OCI-LY7 (cell line): ENCODE data around the gene HSPH1. TPM values are rescaled to one million over a fixed set of nuclear protein-coding genes. Genes with fewer than 3 reads are reported as not detected.
A peak's percentile ranks its signal among the peaks of the same experiment; 100 is the strongest.

Experiments used
- BruUV-seq: library from RNA; stranded (reverse); fragments of 400-500 nt; replicated peaks from 2 replicates; lab custom pipeline; 2021; lab: Mats Ljungman, UMichigan
- CTCF ChIA-PET: fragments of 300-600 bp; sonication (Branson Sonifier 250); formaldehyde crosslinking; loops from one replicate; lab custom pipeline; 2022; ENCODE audit warnings: antibody characterized with exemption; ENCODE audit not compliant: unreplicated experiment; lab: Charles Lee
- POLR2A ChIA-PET: fragments of 300-600 bp; sonication (Branson Sonifier 250); formaldehyde crosslinking; loops from one replicate; lab custom pipeline; 2022; ENCODE audit warnings: antibody characterized with exemption; lab: Charles Lee
- DNase-seq: peaks from one replicate; pipeline ENCODE4 v3.0.0-alpha.2; 2015; ENCODE audit warnings: low spot score
- H2AFZ ChIP-seq: fragments of 200-600 bp; sonication (generic), shearing (Covaris generic); 2 replicates; pipeline ENCODE4 v1.6.1; 2014; ENCODE audit warnings: mild to moderate bottlenecking, antibody characterized with exemption, low read length, moderate library complexity
- H3K27ac ChIP-seq: fragments of 200-600 bp; sonication (generic); 2 replicates; pipeline ENCODE4 v1.5.1; 2014; ENCODE audit warnings: mixed run types, low read depth, mild to moderate bottlenecking, moderate library complexity, low read length, inconsistent platforms; ENCODE audit not compliant: poor library complexity, severe bottlenecking
- H3K36me3 ChIP-seq: fragments of 200-600 bp; sonication (generic); 2 replicates; pipeline ENCODE4 v1.6.1; 2014; ENCODE audit warnings: mild to moderate bottlenecking, antibody characterized with exemption, low read length, moderate library complexity, mixed read lengths; ENCODE audit not compliant: insufficient read depth
- H3K4me1 ChIP-seq: fragments of 200-600 bp; sonication (generic); 2 replicates; pipeline ENCODE4 v1.5.1; 2014; ENCODE audit warnings: mild to moderate bottlenecking, low read length; ENCODE audit not compliant: insufficient read depth, poor library complexity, severe bottlenecking
- H3K4me2 ChIP-seq: fragments of 200-600 bp; sonication (generic); 2 replicates; pipeline ENCODE4 v1.6.1; 2014; ENCODE audit warnings: mild to moderate bottlenecking, low read length
- H3K4me3 ChIP-seq: fragments of 200-600 bp; sonication (generic); 2 replicates; pipeline ENCODE4 v1.5.1; 2014; ENCODE audit warnings: mild to moderate bottlenecking, low read depth, low read length; ENCODE audit not compliant: poor library complexity, severe bottlenecking
- H3K79me2 ChIP-seq: fragments of 200-600 bp; sonication (generic); 2 replicates; pipeline ENCODE4 v1.6.1; 2016; ENCODE audit warnings: low read depth, mild to moderate bottlenecking, low read length, moderate library complexity, mixed read lengths; ENCODE audit not compliant: insufficient read depth
- H3K9me2 ChIP-seq: fragments of 200-600 bp; sonication (generic); 2 replicates; pipeline ENCODE4 v1.6.1; 2016; ENCODE audit warnings: mild to moderate bottlenecking, low read length, mixed read lengths; ENCODE audit not compliant: insufficient read depth
- H3K9me3 ChIP-seq: fragments of 200-600 bp; sonication (generic); 2 replicates; pipeline ENCODE4 v1.6.1; 2014; ENCODE audit warnings: mild to moderate bottlenecking, mixed run types, low read length, mixed read lengths
- H4K20me1 ChIP-seq: fragments of 200-600 bp; sonication (generic); 2 replicates; pipeline ENCODE4 v1.6.1; 2014; ENCODE audit warnings: mild to moderate bottlenecking, antibody characterized with exemption, low read length, moderate library complexity, mixed read lengths; ENCODE audit not compliant: insufficient read depth
- CTCF ChIP-seq: fragments of 200-600 bp; sonication (generic); conservative IDR thresholded peaks from 2 replicates; pipeline ENCODE4 v1.5.1; 2014; ENCODE audit warnings: mild to moderate bottlenecking, antibody characterized with exemption, low read length, moderate library complexity, mixed read lengths
- EZH2phosphoT487 ChIP-seq: fragments of 200-600 bp; sonication (generic); IDR thresholded peaks from 2 replicates; pipeline ENCODE4 v1.6.1; 2018; ENCODE audit warnings: low read depth, borderline replicate concordance, mild to moderate bottlenecking, mixed run types, antibody characterized with exemption, low read length, moderate library complexity, mixed read lengths
- intact Hi-C: fragments of 100-400 bp; cut with micrococcal nuclease; formaldehyde crosslinking; loops from one replicate; pipeline ENCODE4 v1.10.0; 2022; ENCODE audit not compliant: unreplicated experiment
- total RNA-seq, 2 experiments: library from RNA; depleted of rRNA in 1 of 2; stranded (reverse); fragments of >200 nt in 1 of 2; shearing (Covaris generic) in 1 of 2; gene quantifications; 2 replicates each; pipeline ENCODE4 v1.2.3, GENCODE V29; 2014 to 2022

The HSPH1 gene
- total RNA-seq, 2 experiments from 2014 or later = 89.6 to 176 TPM

GRCh38 chr13:31166591-31166990 is 4.9 kb upstream of the HSPH1 start:
- no peak overlapping the region for H2AFZ ChIP-seq
- H3K4me3 ChIP-seq = no peak overlapping the region
- no peaks in the 10 kb centered on the region for H3K36me3 ChIP-seq
- TF ChIP-seq CTCF = no peak
- TF ChIP-seq EZH2phosphoT487 = no peak
- H3K79me2 ChIP-seq = peaks cover under 1% of the 10 kb centered on the region; the same call in 1 of the 2 replicates
- no peak overlapping the region for H3K27ac ChIP-seq
- CTCF ChIA-PET = no interaction called here
- no peaks in the 10 kb centered on the region for H3K9me2 ChIP-seq
- no TSS peak for BruUV-seq
- H4K20me1 ChIP-seq = no peaks in the 10 kb centered on the region
- peaks cover 10% of the 10 kb centered on the region for H3K4me1 ChIP-seq
- no peak overlapping the region for H3K4me2 ChIP-seq
- intact Hi-C loops = no loop called here
- no peak for DNase-seq
- H3K9me3 ChIP-seq = no peaks in the 10 kb centered on the region
- POLR2A ChIA-PET = no interaction called here

GRCh38 chr13:31162151-31163008 is 676 bp upstream of the HSPH1 start:
- Histone ChIP-seq H3K36me3 (peaks cover 30% of the 10 kb centered on the region), H3K9me2 (no peaks in the 10 kb centered on the region), H3K4me1 (peaks cover 27% of the 10 kb centered on the region), H3K4me2 (peak overlapping the region; percentile 77), H3K9me3 (no peaks in the 10 kb centered on the region), H3K79me2 (peaks cover 42% of the 10 kb centered on the region), H3K27ac (peak overlapping the region; percentile 58), H3K4me3 (peak overlapping the region; percentile 91), H2AFZ (peak overlapping the region; percentile 96), H4K20me1 (peaks cover 29% of the 10 kb centered on the region)
- intact Hi-C loops = loop anchor here (1.0 to 5.0 kb wide), 5 partner anchors 38 to 1155 kb away; partner anchors contain the start of genes BRCA2, USPL1 and ZAR1L
- TF ChIP-seq CTCF = no peak
- no peak for TF ChIP-seq EZH2phosphoT487
- BruUV-seq = TSS peak; percentile 98
- CTCF ChIA-PET = no interaction called here
- peak; percentile 98 for DNase-seq
- POLR2A ChIA-PET = interaction anchor here (0.7 to 1.0 kb wide), 2 partner anchors 15 to 37 kb away, joined by 3 to 4 read pairs; partner anchors contain the start of gene B3GLCT
